ENCODE data around the gene AEBP1.

AEBP1 gene

DNA sequence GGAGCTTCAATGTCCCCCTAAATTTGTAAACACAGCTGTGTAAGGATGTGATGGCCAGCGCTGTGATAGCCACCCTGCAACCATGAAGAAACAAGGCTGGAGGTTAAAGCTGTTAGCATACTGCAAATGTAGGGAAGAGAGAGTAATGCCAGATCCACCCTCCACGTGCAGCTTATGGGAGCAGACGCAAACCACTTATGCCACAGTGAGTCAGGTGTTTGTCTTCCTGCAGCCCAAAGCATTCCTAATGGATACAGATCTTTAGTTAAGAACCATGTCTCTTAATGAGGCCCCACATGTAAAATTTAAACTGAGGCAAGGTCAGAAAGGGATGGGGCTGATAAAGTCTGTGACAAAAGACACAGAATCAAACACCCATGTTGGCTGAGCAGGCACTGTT is 50.6 kb downstream of the AEBP1 start:
- DNase-seq (ENCODE audit: low read depth, low spot score), result no peak

DNA sequence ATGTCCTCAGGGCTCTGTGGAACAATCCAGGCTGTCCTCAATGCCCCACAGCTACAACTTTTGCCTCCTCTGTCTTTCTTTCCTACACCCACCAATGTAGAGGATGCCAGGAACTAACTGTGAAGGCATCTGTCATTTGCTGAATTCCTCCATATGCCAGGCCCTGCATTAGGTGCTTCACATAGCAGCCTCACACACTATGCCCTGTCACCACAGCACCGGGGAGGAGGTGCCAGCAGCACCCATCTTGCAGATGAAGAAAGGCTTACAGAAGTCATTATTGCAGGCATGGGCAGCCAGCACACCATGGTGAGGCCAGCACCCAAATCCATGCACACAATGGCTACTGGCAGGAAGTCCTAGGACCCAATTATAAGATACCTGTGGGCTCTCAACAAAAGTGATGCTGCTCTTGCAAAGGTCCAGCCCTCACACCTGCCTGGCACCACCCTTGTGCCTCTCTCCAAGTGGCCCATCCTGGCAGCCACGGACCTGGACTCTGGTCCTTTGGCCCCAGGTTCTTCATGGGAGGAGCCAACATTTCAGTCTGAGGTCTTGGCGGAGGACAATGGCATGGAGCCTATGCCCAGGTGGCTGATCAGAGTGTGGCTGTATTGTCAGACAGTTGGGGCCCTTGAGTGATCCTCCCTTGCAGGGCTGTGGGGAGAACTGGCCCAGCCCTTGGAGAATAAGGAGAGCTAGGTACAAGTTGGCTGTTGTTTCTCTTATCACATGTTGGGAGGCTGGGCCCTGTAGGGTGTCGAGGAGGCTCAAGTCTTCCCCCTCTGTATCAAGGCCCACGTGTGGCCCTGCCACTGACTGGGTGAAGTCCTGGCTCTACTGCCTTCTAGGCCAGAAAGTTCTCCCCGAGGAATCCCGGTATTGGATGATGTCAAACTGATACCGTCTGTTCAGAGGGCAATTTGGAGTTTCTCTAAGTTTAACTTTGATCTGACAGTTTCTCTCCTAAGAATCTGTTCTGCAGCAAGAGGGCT is 51.3 kb downstream of the AEBP1 start:
- DNase-seq (ENCODE audit: low read depth, low spot score), result no peak

DNA sequence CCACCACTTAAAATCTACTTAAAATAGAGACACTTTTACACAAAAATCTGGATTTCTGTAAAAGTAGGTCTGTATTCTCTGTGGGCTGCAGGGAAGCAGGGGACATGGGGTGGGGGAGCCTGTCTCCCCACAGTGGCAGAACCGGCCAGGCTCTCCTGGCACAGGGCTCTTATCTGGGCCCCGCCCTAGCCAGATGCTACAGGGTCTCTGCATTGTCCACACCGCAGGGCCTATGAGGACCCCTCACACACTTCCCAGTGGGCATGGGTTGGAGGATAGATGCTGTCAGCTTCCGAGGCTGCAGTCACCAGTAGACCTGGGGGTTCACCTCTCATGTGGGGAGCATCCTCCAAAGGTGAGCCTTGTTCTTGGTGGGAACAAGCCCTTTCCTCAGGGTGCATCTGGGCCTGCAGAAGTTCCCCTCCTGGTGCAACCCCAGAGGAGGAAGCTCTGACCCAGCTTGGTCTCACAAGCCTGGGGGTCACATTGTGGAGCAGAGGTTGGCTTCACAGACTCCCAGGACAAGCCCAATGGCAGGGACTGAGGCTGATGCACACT is 52.4 kb downstream of the AEBP1 start:
- DNase-seq (ENCODE audit: low read depth, low spot score), result no peak

DNA sequence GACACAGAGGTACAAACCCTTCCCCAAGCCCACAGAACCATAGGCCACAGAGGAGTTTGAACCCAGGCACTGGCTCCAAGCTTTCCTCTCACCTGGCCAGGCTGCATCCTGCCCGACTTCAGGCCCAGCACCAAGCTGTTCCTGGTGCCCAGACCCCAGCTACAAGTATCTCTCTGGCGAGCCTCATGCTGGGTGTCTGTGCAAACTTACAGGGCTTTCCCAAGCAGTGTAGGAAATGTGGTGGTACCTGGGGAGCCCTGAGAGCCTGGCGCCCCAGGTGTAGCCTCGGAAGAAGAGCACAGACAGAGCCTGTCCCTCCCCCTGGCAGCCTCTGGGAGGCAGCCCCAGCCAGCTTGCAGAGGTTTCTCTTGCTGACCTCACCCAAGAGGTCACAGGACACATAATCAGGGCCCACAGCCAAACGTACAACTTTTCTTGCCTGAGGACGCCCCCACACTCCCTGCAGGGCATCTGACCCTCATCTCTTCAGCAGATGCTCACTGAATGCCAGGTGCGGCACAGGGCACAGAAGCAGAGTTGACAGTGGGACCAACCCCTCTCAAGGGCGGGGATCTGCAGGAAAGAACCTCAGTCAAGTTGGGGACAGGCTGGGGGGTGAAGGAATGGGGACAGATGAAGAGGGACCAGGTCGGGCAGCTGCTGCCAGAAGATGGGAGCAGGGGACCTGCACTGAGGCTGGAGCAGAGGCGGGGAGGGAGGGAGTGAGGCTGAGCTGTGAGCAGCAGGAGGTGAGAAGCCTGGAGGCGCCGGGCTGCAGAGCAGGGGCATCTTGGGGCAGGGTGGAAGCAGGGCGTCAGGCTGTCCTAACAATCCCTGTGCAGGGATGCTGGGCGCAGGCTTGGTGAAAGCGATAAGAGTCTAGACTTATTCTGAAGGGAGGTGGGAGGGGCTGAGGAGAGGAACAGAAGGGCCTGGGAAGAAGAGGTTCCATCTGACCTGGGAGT is 53.3 kb downstream of the AEBP1 start:
- DNase-seq (ENCODE audit: low read depth, low spot score), result no peak

DNA sequence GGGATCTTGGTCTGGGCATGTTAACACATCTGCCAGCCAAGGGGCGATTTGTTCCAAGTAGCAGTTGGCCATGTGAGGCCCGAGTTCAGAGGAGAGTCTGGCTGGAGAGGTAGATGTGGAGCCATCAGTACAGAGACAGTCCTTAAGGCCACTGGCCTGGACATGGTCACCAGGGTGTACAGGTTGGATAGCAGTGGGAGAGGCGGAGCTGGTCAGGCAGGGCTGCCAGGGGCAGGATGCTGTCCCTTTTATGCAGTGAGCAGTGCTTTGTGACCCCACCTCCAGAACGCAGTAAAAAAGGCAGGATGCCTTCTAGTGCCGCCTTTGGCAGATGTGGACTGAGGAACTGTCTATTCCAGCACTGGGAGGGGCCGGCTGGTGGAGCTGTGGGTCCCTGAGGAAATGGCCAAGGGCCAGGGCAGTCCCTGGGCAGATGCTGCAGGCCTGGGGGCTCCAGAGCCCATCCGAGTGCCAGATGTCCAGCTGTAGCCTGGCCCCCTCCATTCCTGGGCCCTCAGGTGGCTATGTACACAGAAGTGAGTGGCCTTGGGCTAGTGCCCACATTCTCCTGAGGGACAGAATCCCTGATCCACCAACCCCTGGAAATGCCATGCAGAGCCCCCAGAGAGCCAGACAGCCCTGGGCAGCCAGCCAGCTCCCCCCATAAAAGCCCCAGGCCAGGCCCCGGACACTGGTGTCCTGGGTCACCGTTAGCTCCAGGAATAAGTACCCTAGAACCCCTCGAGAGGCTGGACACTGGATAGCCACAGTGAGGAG is 54.1 kb downstream of the AEBP1 start:
- DNase-seq (ENCODE audit: low read depth, low spot score), result no peak

DNA sequence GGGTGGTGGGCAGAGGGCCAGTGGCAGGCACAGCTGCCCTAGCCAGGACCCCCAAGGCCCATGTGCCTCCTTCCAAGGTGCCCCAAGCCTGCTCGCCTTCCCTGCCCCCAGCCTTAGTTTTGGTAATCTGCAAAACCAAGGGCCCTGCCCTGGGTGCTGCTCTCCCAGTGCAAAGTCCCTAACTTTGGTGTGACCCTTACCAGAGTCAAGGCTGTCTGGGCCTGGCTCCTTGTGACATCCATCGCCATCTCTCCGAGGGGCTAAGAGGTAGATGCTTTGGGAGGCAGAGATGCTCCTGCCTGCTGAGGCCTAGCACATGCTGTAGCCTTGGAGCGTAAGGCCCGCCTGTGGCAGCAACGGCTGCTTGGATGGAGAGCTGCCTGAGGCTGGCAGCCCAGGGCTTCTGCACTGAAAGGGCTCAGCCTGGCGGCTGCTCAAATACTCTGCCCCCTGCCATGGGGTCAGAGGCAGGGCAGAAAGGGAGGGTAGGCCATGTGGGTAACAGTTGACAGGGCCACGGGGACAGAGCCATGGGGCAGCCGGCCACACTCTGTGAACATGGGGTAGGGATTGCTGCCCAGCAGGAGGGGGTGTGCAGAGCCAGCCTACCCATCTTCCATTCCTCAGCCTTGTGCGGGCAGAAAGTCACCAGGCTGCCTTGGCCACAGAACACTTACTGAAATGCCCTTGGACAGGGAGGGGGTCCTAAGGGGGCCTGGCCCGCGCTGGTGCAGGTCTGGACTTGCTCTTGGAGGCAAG is 54.9 kb downstream of the AEBP1 start:
- no peak for DNase-seq (ENCODE audit: low read depth, low spot score)

DNA sequence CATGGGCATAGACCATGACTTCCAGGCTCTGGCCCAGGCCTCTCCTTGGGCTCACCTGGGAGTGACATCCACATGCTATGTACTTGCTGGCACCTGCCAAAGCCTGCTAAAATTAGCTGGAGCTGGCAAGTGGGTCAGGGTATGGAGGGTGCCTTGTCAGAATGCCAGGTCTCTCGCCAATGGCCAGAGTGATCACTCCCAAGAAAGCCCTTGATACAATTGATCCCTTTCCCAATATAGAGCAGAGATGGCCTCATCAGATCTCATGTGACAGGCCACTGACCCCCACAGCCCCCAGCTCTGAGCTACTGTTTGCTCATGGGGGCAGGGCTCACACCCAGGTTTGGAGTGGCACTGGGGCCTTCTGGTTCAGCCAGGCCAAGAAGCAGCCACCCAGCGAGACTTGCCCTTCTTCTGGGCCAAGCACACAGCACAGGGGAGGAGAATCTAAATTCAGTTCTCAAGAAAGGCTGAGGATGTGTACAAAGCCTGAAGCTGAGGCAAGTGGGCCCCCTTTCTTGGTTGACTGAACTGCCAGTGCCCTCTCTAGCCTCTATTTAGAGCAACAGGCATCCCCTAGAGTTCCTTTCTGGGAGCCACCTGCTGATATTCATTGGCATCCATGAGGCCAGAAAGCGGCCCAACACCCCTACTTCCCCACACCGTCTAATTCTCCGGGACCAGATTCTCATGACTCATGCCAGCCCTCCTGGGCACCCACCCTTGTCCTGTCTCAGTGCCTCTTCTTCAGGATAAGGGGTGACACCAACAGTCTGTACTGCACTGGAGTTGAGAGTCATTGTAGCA is 55.9 kb downstream of the AEBP1 start:
- DNase-seq (ENCODE audit: low read depth, low spot score), result no peak

DNA sequence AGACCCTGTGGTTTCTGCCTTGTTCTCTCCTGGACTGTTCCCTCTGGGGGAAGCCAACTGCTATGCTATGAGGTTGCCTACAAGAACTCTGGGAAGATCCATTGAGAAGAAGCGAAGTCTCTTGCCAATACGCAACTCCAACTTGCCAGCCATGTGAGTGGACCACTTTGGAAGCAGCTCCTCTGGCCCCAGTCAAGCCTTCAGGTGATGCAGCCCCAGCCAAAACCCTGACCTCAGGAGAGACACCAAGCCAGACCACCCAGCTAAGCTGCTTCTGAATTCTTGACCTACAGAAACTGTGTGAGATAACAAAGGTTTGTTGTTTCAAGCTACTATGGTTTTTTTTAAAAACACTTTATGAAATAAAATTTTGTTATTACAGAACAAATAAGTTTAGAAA is 57.2 kb downstream of the AEBP1 start:
- DNase-seq (ENCODE audit: low read depth, low spot score), result no peak

DNA sequence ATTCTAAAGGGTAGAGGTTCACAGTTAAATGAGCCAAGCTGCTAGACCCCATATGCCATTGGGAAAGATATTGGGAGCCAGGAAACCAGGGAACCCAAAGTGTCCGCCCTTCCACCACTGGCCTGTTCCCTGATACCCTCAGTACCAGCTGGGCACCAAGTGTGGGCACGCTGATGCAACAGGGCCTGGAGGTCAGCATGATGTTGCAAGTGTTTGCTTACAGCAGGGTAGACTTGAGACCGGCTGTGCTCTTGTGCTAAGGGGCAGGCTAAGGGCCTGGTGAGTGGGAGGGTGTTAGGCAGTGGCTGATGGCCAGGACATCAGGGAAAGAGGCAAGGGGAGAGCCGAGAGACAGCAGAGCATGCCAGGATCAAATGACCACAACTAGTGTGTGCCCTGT is 58.0 kb downstream of the AEBP1 start:
- no peak for DNase-seq (ENCODE audit: low read depth, low spot score)

DNA sequence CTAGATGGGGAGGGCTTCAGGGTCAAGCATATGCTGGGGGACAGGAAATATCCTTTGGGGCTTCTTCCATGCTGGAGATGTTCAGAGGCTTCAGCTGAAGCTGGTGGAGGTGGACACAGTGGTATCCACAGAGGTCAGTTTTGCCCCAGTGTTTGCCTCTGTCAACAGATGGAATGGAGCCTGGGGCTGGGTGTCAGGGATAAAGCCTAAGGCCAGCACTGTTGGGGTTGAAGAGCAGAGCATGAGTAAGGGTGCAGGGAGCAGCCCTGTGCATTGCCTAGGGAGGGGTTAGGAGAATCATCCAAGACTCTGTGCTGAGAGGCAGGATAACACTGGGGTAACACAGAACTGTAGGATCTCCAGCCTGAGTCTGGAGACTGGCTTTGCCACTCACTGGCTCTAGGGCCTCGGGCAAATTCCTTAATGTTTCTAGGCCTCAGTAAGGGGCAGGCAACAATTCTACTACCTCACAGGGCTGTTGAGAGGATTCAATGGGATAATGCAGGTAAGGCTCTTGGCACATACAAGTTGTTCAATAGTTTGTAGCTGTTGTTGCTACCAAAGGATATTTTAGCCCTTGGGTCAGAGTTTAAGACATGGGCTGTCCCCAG is 58.7 kb downstream of the AEBP1 start:
- no peak for DNase-seq (ENCODE audit: low read depth, low spot score)

DNA sequence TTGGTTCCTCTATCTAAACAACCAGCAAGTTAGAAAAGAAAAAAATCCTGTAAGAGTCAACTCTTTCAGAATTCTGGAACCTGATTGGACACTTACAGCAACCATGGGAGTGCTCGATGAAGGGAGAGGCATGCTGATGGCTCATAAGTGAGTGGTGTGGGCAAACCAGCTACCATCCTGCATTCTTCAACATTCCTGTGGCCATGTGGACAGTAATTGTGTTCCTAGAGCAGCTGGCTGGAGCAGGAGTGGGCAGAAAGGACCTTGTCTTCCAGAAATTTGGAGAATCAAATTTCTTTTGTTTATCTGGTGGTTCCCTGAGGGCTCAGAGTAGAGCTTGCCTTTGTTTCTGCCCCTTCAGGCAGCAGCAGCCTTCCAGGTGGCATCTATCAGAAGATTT is 59.4 kb downstream of the AEBP1 start:
- no peak for DNase-seq (ENCODE audit: low read depth, low spot score)
